B cell (primary cell): ENCODE data around the gene TMEM108.

Source experiments
- CTCF ChIP-seq: fragments of 200-600 bp; IDR thresholded peaks from one replicate; pipeline ENCODE4 v1.8.0; 2022; ENCODE audit warnings: antibody characterized with exemption, mild to moderate bottlenecking
- EZH2 ChIP-seq: IDR thresholded peaks from 2 replicates; pipeline ENCODE4 v1.6.1; 2012; ENCODE audit warnings: borderline replicate concordance, low read depth, mild to moderate bottlenecking, moderate library complexity, low read length; ENCODE audit not compliant: insufficient read depth, poor library complexity, severe bottlenecking

DNA sequence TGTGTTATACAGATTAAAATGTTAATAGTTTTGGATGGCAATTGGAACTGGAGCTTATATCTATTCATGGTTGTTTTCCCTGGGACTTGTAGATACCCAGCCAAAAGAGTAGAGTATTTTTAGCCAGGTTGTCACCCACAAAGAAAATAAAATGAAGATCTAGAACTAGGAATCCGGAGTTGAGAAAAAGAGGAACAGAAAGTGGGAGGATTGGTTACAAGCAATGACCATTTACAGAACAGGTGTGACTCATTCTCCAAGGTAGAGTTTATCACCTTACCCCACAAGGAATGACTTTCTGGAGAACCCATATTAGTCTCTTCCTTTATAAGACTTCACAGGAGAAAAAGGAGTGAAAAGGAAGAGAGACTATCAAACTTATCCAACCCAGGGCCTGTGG is 99.8 kb downstream of the TMEM108 start:
- TF ChIP-seq CTCF: no peak
- no peak for TF ChIP-seq EZH2
